HG03354 (cell line): Measurements from ENCODE around the gene MID1.
A peak's percentile ranks its signal among the peaks of the same experiment; 100 is the strongest.
"Not testable (repeated sequence)": the region's sequence is repeated elsewhere in the genome, so short reads cannot be mapped to it uniquely, and the experiment has no call there.

Experiments
- ATAC-seq: cut with Tn5 transposase; IDR thresholded peaks from one replicate; pipeline ENCODE4 v1.9.1; 2021; ENCODE audit warnings: mild to moderate bottlenecking; ENCODE audit not compliant: unreplicated experiment, poor library complexity, severe bottlenecking

MID1 gene

GRCh38 chrX:10618961-10619360 is 1.4 kb downstream of the MID1 start:
- ATAC-seq: no peak

- no peak for ATAC-seq
Measured at GRCh38 chrX:10617999-10618351, 2.4 kb downstream of the MID1 start.

DNA sequence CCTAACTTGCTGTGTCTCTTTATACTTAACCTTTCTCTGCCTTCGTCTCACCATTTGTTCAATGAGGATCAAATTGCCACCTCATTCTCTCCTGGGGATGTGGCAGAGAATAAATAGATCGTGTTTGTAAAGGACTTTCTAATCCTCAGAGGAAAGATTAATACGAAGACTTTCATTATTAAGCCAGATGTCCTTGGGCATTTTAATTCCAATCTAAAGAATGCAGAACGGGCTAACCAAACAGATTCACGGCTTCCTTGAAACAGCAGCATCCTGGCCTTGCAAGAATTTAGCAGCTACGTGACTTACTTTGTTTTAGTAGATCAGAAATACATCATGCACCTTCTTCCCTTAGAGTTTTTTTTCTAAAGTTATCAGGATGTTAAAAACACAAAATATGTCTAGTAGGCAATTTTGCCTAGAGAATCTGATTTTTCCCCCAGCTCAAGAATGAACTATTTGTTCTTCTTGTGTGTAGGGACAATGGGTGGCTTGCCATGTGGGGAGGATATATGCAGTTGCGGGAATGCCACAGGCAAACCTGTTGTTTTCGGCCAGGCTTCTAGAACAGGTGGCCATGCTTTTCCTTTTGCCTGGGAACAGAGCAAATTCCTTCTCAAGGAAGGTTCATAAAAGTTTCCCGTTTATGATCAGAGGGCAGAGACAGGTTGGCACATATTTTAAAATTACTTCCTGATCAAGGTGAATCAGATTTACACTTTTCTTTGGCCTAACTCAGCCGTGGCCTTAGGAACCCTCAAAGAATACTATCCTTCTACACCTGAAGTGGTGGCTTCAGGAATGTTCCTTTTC is 3.0 kb downstream of the MID1 start:
- no peak for ATAC-seq

DNA sequence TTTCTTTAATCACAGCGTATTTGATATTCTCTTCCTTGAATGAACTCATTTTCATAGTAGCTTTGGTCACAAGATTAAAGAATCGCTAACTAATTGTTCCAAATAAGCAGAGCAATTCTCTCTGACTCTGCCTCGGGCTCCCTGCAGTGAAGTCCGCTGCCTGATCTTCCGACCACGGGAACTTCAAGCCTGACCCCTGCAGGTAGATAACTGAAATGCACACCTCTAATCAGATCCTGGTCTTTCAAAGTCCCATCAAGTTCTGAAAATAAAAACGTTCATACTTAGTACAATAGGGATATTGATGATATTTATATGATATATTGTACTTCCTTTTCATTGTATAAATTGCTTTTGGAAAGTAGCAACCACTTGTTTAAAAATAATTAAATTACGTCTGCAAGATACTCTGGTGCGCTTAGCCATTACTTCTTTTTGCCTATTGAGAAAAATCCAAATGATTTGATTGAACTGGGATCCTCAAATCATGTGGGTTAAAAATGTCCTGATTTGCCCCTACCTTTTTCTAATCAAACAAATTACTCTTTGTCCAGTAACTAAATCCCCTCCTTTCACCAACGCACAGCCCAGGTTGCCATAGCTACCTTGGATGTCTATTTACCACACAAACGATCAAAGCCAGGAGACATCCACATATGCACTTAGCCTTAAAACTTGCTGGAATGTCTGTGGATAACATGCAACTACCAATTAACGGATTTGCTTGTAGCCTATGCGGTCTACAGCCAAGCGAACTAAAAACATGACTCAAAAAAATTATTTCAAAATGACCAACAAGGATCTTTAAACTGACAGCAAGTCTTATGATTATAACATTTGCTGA is 4.2 kb downstream of the MID1 start:
- ATAC-seq: peak; percentile 88

DNA sequence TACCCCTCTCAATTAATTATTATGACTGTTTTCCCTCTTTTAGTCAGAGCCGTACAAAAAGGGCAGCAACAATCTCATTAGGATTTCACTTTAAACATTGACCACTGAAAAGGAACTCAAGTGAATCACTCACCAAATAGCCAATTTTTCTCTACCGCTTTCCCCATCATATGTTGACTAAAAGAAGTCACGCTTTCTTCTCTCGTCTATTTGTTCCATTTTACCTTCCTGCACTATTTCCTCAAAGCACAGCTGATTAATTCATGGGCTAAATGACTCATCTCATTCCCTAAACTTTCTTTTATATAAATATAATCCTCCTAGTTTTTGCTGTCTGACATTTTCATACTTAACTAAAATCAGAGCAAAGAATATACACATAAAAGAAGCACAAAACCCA is 8.2 kb downstream of the MID1 start:
- no peak for ATAC-seq

GRCh38 chrX:10611441-10612090 is 8.8 kb downstream of the MID1 start:
- no peak for ATAC-seq

- no peak for ATAC-seq
Measured at GRCh38 chrX:10608099-10608498, 12.3 kb downstream of the MID1 start.

DNA sequence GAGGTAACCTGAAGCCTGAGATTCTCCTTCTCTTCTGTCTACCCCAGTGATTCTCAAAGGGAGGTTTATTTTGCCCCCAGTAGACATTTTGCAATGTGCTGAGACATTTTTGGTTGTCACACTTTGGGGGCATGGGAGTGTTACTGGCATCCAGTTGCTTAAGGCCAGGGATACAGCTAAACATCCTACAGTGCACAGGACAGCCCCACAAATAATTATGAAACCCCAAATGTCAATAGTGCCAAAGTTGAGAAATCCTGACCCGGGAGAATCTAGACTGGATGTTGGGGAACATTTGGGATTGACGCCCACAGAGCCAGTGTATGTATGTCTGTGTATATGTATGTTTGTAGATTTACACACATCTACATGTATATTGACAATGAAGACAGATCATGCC is 13.2 kb downstream of the MID1 start:
- no peak for ATAC-seq

- ATAC-seq: no peak
Measured at GRCh38 chrX:10603612-10604011, 16.8 kb downstream of the MID1 start.

GRCh38 chrX:10602646-10603045 is 17.7 kb downstream of the MID1 start:
- ATAC-seq: no peak

DNA sequence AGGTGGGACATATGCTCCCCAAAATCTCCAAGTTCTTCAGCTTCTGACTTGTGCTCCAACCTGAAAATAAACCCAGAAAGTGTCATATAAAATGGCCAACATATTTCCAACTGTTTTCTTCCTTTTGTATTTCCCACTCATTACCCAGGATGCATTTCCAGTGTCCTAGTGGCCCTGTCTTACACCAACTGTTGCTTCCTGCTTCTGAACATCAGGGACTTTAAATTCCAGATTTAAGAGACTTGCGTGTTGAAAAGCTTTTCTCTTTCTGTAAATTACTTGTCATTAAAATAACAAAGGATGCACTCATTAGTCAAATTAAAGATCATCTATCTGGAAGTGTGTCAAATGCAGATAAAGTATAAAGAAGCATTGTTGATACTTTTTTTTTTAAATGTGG is 19.9 kb downstream of the MID1 start:
- no peak for ATAC-seq

DNA sequence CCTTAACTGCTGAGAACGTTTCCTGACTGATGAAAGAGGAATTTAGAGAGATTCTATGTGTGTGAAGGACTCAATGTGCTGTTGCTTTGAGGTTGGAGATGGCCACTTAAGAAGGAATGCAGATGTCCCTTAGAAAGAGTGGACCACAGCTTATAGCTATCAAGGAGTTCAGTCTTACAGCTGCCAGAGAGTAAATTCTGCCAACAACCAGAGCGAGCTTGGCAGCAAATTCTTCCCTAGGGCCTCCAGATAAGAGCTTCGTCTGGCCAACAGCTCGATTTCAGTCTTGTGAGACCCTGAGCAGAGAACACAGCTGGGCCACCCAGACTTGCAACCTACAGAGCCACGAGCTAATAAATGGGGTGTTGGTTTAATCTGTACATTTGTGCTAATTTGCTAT is 21.8 kb downstream of the MID1 start:
- no peak for ATAC-seq

GRCh38 chrX:10597871-10598270 is 22.5 kb downstream of the MID1 start:
- ATAC-seq: peak; percentile 56

- no peak for ATAC-seq
Measured at GRCh38 chrX:10591363-10592335, 28.7 kb downstream of the MID1 start.

DNA sequence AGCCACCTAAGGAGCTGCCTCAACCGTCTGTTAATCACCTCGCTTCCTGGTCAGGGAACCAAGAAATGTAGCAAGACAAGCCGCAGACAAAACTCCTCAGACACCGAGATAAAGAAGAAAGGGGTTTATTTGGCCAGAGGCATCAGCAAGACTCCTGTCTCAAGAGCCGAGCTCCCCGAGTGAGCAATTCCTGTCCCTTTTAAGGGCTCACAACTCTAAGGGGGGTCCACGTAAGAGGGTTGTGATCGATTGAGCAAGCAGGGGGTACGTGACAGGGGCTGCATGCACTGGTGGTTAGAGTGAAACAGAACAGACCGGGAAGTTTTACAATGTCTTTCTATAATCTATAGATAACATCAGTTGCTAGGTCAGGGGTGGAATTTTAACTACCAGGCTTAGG is 30.6 kb downstream of the MID1 start:
- not testable (repeated sequence) for ATAC-seq

DNA sequence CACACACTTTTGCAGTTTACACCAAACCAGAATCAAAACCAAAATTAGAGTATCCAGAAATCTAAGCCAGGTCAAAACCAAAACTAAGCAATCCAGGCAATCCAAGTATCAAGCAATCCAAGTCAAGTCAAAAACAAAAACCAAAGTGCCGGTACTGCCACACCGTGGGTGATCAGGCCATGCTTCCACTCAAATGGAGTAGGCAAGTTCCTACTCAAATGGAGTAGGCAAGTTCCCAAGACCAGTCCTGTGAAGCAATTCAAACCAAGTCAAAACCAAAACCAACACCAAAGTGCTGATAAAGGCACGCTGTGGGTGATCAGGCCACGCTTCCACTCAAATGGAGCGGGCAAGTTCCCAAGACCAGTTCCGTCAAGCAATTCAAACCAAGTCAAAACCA is 31.3 kb downstream of the MID1 start:
- no peak for ATAC-seq

DNA sequence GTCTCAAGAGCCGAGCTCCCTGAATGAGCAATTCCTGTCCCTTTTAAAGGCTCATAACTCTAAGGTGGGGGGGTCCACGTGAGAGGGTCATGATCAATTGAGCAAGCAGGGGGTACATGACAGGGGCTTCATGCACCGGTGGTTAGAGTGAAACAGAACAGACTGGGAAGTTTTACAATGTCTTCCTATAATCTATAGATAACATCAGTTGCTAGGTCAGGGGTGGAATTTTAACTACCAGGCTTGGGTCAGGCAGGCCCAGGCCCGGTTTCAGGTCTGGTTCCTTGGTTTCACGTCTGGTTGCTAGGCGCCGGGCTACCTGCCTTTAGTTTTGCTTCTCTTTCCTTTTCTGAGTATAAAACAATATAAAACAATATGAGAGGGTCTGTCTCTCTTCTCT is 35.5 kb downstream of the MID1 start:
- not testable (repeated sequence) for ATAC-seq

GRCh38 chrX:10582945-10583344 is 37.4 kb downstream of the MID1 start:
- no peak for ATAC-seq

- ATAC-seq: no peak
Measured at GRCh38 chrX:10582215-10582733, 38.1 kb downstream of the MID1 start.
